GM18507 (cell line): ENCODE data around the gene TMEM220.
A peak's percentile ranks its signal among the peaks of the same experiment; 100 is the strongest.

Experiments used
- DNase-seq: peaks from one replicate; pipeline ENCODE4 v3.0.0; 2011; ENCODE audit warnings: low read depth; ENCODE audit not compliant: insufficient read length; ENCODE audit errors: extremely low spot score
- FAIRE-seq: peaks from 2 replicates; lab custom pipeline; 2011; peaks lifted over from hg19 to GRCh38; lab: Jason Lieb, UNC

Gene TMEM220

GRCh38 chr17:10756185-10756584, 26.4 kb upstream of the TMEM220 start:
- no peak for FAIRE-seq
- no peak for DNase-seq

- DNase-seq: no peak
- FAIRE-seq: no peak
Measured at GRCh38 chr17:10755592-10756127, 25.8 kb upstream of the TMEM220 start.

DNA sequence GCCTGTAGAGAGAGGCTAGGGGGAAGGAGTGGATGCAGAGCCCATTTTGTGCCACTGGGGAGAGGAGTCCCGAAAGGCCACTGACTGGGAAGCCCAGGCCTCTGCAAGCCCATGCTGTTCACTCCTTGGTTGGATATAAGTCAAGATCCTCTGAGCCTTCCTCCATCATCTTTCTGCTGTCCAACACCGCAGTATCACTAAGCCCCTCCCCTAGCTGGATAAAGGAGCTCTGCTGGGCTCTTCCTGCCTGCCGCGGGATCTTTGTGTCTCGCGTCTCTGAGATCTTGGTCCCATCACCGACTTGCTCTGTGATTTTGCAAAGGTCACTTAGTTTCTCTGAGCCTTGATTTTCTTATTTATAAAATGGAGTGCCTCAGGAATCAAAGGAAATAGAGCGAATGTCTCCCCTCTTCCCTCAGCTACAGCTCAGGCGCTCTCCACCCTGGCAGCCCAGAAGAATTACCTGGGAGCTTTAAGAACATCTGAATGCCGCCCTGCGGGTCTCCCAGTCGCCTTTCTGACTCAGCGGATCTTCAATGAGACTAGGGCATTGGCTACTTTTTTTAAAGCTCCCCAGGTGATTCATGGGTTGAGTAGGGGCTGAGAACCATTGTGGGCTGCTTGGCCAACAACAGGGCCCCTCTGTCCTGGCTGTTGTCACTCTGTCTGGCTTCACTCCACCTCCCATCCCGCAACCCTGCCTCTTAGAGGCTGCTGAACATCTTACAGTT, 25.2 kb upstream of the TMEM220 start:
- FAIRE-seq: no peak
- no peak for DNase-seq

DNA sequence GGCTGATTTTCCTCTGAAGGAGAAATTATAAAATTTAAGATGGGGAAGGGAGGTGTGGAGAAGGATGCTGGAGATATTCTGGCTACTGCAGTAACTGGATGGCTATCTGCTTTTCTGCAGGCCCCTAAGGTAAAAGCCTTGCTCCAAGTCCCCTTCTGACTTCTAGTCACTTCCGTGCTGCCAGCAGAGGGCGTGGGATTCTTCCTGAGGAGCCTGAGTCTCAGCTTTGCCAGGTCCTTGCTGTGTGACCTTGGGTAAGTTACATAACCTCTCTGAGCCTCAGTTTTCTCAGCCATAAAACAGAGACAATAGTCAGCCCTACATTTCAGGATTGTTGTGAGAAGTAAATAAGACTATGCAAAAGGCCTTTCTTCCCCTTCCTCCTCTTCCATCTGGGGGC, 24.3 kb upstream of the TMEM220 start:
- FAIRE-seq: no peak
- DNase-seq: no peak

- FAIRE-seq: no peak
- DNase-seq: no peak
Measured at GRCh38 chr17:10752696-10753095, 22.9 kb upstream of the TMEM220 start.

DNA sequence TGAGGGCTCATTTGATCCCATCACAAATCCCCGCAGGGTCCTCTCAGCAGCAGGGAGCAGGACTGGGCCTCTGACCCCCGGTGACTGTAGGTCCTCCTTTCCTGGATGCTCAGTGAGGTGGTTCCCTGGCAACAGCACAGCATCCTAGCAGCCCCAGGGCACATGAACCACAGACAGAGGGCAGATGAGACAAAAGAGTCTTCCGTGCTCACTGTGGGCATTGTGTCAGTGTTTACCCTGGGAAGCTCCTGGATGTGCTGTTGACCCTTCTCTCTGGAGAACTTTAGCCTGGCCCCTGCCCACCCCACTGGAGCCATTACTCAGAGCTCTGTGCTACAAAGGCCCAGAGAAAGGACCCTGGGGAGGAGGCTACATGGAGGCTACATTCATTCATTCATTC, 21.7 kb upstream of the TMEM220 start:
- FAIRE-seq: no peak
- DNase-seq: no peak

- DNase-seq (no peak), FAIRE-seq (no peak)
Measured at GRCh38 chr17:10750210-10750609, 20.4 kb upstream of the TMEM220 start.

DNA sequence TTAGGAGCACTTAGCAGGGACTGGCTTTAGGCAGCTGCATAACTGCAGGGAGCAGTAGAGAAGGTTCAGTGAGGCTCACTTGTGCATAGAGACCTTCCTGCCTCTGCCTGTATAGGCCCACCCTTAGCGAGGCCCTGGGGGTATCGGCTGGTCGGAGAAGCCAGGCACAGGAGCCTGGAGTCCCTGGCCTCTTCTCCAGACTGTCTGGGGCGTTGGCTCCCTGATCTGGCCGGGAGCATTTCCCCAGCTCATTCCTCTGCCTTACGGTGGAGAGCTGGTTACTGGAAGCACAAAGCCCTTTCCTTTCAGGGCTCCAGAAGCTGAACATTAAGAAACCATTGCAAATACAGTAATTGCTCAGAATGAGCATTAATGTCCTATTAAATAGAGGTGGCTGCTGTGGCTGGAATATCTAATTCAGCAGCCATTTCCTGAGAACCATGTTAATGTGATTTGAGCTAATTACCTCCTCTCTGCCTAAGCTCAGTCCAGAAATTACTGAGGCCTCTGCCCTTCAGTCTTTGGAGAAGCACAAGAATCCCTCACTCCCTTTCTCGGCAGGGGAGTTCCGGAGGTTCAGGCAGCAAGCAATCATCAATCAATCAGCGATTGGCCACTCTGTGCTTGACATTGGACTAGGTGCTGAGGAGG, 18.8 kb upstream of the TMEM220 start:
- no peak for DNase-seq
- FAIRE-seq: no peak

DNA sequence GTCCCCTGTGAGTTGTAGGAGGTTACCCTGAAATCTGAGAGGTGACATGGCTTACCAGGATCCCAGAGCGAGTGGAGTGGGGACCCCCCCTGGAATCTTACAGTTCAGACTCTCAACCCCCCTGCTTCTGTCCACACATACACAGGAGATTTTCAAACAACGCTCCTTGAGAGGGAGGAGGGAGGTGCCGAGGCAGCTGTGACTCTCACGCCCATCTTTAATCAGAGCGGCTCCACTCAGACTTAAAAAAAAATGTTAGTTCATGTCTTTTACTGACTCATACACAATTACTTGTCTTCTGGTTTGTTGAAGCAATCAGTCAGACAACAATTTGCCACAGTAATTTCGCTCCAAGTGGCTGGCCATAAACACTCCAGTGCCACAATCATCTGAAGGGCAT, 15.4 kb upstream of the TMEM220 start:
- DNase-seq: no peak
- no peak for FAIRE-seq

DNA sequence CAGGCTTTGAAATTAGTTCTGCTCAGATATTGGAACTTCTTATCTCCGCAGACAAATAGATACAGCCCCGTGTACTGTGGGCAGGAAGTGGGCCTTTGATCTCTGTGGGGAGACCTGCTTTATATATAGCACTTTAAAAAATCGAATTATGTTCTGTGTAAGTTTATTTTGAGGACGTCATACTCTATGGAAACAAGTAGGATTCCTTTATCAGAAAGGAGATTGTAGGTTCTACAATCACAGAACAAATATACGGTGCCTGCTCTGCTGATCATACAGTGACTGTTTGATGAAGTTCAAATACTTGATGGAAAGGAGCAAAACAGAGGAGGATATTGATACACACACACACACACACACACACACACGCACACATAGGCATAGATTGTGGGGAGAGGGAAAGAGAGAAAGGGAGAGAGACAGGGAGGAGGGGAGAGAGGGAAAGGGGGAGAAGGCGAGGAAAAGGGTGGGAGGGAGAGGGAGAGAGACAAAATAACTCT, 14.7 kb upstream of the TMEM220 start:
- FAIRE-seq (no peak), DNase-seq (no peak)

GRCh38 chr17:10743316-10744009, 13.6 kb upstream of the TMEM220 start:
- FAIRE-seq (no peak), DNase-seq (no peak)

- DNase-seq (no peak), FAIRE-seq (no peak)
Measured at GRCh38 chr17:10742431-10742830, 12.6 kb upstream of the TMEM220 start.

- DNase-seq (no peak), FAIRE-seq (no peak)
Measured at GRCh38 chr17:10741416-10742135, 11.8 kb upstream of the TMEM220 start.

GRCh38 chr17:10739386-10739785, 9.6 kb upstream of the TMEM220 start:
- FAIRE-seq (no peak), DNase-seq (no peak)

DNA sequence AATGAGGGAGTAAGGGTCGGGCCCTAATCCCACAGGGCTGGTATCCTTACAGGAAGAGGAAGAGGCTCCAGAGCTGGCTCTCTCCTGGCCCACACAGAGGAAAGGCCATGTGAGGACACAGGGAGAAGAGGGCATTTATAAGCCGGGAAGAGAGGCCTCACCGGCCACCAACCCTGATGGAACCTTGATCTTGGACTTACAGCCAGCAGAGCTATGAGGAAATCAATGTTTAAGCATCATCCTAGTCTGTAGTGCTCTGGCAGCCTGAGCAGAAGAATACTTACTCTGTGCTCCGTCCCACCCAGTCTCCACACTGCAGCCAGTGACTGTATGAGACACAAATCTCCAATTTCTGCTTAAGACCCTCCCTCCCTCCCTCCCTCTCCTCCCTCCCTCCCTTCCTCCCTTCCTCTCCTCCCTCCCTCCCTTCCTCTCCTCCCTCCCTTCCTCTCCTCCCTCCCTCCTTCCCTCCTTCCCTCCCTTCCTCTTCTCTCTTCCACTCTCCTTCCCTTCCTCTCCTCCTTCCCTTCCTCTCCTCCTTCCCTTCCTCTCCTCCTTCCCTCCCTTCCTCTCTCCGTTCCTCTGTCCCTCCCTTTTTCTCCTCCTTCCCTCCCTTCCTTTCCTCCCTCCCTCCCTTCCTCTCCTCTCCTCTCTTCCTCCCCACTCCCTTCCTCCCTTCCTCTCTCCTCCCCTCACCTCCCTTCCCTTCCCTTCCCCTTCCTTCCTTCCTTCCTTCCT, 8.9 kb upstream of the TMEM220 start:
- no peak for FAIRE-seq
- DNase-seq: no peak

- no peak for DNase-seq
- no peak for FAIRE-seq
Measured at GRCh38 chr17:10737736-10738135, 7.9 kb upstream of the TMEM220 start.

DNA sequence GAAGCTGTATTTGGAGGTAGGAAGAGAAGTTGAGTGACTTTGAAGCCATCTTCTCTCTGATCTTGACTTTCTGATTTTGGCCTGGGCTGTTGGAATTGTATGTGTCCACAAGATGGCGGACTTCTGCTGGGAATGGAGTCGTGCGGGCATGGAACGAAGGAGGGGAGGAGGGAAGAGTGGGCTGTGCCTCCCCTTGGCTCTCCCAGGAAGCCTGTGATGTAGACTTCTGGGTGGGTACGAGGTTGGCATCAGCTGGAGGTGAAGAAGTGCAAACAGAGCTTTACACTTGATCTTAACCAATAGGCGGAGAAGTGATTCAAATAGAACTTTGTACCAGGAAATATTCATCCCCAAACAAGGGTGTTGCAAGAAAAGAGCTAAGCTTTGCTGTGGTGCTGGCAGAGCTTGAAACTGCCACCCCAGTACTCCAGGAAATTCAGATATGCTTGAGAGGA, 7.4 kb upstream of the TMEM220 start:
- no peak for DNase-seq
- FAIRE-seq: peak; percentile 64

DNA sequence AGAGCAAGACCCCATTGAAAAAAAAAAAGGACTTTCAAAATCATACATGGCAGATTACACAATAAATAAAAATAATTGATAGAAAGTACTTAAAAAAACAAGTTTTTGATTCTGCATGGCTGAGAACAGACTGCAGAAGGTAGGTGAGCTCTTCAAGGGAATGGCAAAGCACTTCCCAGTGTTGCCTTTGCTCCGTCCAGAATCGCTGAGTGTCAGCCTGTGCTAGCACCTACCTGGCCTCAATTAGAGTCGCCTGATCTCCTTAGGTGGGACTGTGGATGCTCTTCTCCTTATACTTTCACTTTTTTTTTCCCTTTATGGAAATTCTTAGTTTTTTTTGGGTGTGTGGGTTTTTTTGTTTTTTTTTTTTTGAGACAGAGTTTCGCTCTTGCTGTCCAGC, 6.0 kb upstream of the TMEM220 start:
- no peak for DNase-seq
- no peak for FAIRE-seq

GRCh38 chr17:10735251-10735650, 5.4 kb upstream of the TMEM220 start:
- FAIRE-seq (no peak), DNase-seq (no peak)
